Peyer's patch (tissue), 4 donors: ENCODE measurements around the gene MGAT5B. TPM values are rescaled to one million over a fixed set of nuclear protein-coding genes. Genes with fewer than 3 reads are reported as not detected.

Experiments
- DNase-seq, 3 donors: peaks; one replicate each; pipeline ENCODE4 v3.0.0-alpha.2; 2017 to 2019
- H3K27ac ChIP-seq, 4 donors: fragments of 200-600 bp; sonication (generic); one replicate each; pipeline ENCODE4 v1.5.1; 2016 to 2019
- H3K27me3 ChIP-seq, 2 donors: fragments of 200-600 bp; sonication (generic); one replicate each; pipeline ENCODE4 v1.5.1; 2019
- H3K36me3 ChIP-seq, 3 donors: fragments of 200-600 bp; sonication (generic); one replicate each; pipeline ENCODE4 v1.5.1; 2016 to 2019
- H3K4me1 ChIP-seq, 4 donors: fragments of 200-600 bp; sonication (generic); one replicate each; pipeline ENCODE4 v1.5.1; 2016 to 2019
- H3K4me3 ChIP-seq, 4 donors: fragments of 200-600 bp; sonication (generic); 1 replicate in 3 of 4; 2 replicates in 1 of 4; pipeline ENCODE4 v1.5.1; 2016 to 2019; ENCODE audit warnings: mild to moderate bottlenecking in 1 of 4
- H3K9me3 ChIP-seq, 4 donors: fragments of 200-600 bp; sonication (generic); one replicate each; pipeline ENCODE4 v1.5.1; 2016 to 2019; ENCODE audit warnings: mild to moderate bottlenecking in 1 of 4
- CTCF ChIP-seq, 6 experiments: fragments of 450-650 bp in 4 of 6; fragments of 200-600 bp in 2 of 6; sonication (generic) in 1 of 6; IDR thresholded peaks; one replicate each; pipeline ENCODE4 v1.5.1; 2017 to 2019; ENCODE audit warnings: antibody characterized with exemption in 6 of 6, mild to moderate bottlenecking in 3 of 6, moderate library complexity in 1 of 6
- POLR2A ChIP-seq, 2 donors: fragments of 450-650 bp; IDR thresholded peaks; one replicate each; pipeline ENCODE4 v1.5.1; 2017; ENCODE audit warnings: antibody characterized with exemption in 2 of 2, mild to moderate bottlenecking in 2 of 2, moderate library complexity in 2 of 2
- total RNA-seq, 4 donors: library from RNA; depleted of rRNA; stranded (reverse); fragments of >200 nt; gene quantifications; one replicate each; pipeline ENCODE4 v1.1.0, GENCODE V29; 2016

MGAT5B gene
- total RNA-seq, 4 donors from 2014 or later, result 0.27 to 6.6 (median 0.47) TPM; not detected in 1

GRCh38 chr17:76899414-76899813, 31.2 kb downstream of the MGAT5B start:
- DNase-seq, result no peak
- TF ChIP-seq POLR2A (IDR thresholded peaks at IDR 0.05) (no peak), CTCF (IDR thresholded peaks at IDR 0.05) (no peak)
- H3K27me3 ChIP-seq, result no peaks in the 10 kb centered on the region

GRCh38 chr17:76900723-76901122, 32.5 kb downstream of the MGAT5B start:
- no peak for DNase-seq
- Histone ChIP-seq H3K36me3 (no peaks in the 10 kb centered on the region), H3K27ac (no peak overlapping the region), H3K4me1 (no peaks in the 10 kb centered on the region), H3K27me3 (no peaks in the 10 kb centered on the region), H3K9me3 (no peaks in the 10 kb centered on the region), H3K4me3 (no peak overlapping the region)
- TF ChIP-seq POLR2A (IDR thresholded peaks at IDR 0.05), result no peak
- TF ChIP-seq CTCF (IDR thresholded peaks at IDR 0.05), result no peak

More at GRCh38 chr17:76899414-76899813, 31.2 kb downstream of the MGAT5B start:
- no peaks in the 10 kb centered on the region for H3K4me1 ChIP-seq
- no peak overlapping the region for H3K27ac ChIP-seq
- H3K4me3 ChIP-seq, result no peak overlapping the region
- H3K36me3 ChIP-seq, result no peaks in the 10 kb centered on the region
- H3K9me3 ChIP-seq, result peaks cover 0 to 4% (median 0%) of the 10 kb centered on the region in 4 donors

GRCh38 chr17:76901542-76902197, 33.5 kb downstream of the MGAT5B start:
- Histone ChIP-seq H3K36me3 (no peaks in the 10 kb centered on the region), H3K4me3 (no peak overlapping the region), H3K9me3 (no peaks in the 10 kb centered on the region), H3K4me1 (no peaks in the 10 kb centered on the region), H3K27ac (no peak overlapping the region), H3K27me3 (no peaks in the 10 kb centered on the region)
- no peak for DNase-seq
- TF ChIP-seq POLR2A (IDR thresholded peaks at IDR 0.05) (no peak), CTCF (IDR thresholded peaks at IDR 0.05) (no peak)

- Histone ChIP-seq H3K36me3 (no peaks in the 10 kb centered on the region), H3K4me1 (no peaks in the 10 kb centered on the region), H3K4me3 (no peak overlapping the region), H3K27me3 (no peaks in the 10 kb centered on the region), H3K9me3 (no peaks in the 10 kb centered on the region), H3K27ac (no peak overlapping the region)
- TF ChIP-seq POLR2A (IDR thresholded peaks at IDR 0.05), result no peak
- TF ChIP-seq CTCF (IDR thresholded peaks at IDR 0.05), result no peak
- DNase-seq, result no peak
Observed at GRCh38 chr17:76902476-76902875, 34.3 kb downstream of the MGAT5B start.

- Histone ChIP-seq H3K27me3 (no peaks in the 10 kb centered on the region), H3K9me3 (no peaks in the 10 kb centered on the region), H3K27ac (no peak overlapping the region), H3K4me1 (no peaks in the 10 kb centered on the region), H3K4me3 (no peak overlapping the region), H3K36me3 (no peaks in the 10 kb centered on the region)
- no peak for DNase-seq
- TF ChIP-seq POLR2A (IDR thresholded peaks at IDR 0.05), result no peak
- no peak for TF ChIP-seq CTCF (IDR thresholded peaks at IDR 0.05)
Observed at GRCh38 chr17:76903631-76904030, 35.4 kb downstream of the MGAT5B start.
